ENCODE data around the gene DACH2.
A peak's percentile ranks its signal among the peaks of the same experiment; 100 is the strongest.

- TF ChIP-seq CTCF (optimal IDR thresholded peaks at IDR 0.05 in 1 of 3, IDR thresholded peaks at IDR 0.05 in 1 of 3, conservative IDR thresholded peaks at IDR 0.05 in 1 of 3; ENCODE audit: extremely low read depth in 1 of 3, insufficient read depth in 2 of 3, low read length in 3 of 3) (peak in 2 of 3 experiments; percentile 46 to 47), EZH2 (IDR thresholded peaks at IDR 0.05; ENCODE audit: low read length) (no peak)
Observed at GRCh38 chrX:86133761-86134160, 14.5 kb upstream of the DACH2 start.
